Middle frontal gyrus (tissue), 1 donor: ENCODE measurements around the gene VRTN.
"Not testable (repeated sequence)": the region's sequence is repeated elsewhere in the genome, so short reads cannot be mapped to it uniquely, and the experiment has no call there.

Source experiments
- DNase-seq: peaks from one replicate; pipeline ENCODE4 v3.0.0-alpha.2; 2015; ENCODE audit warnings: low spot score; ENCODE audit errors: extremely low spot score

Gene VRTN, protein sequence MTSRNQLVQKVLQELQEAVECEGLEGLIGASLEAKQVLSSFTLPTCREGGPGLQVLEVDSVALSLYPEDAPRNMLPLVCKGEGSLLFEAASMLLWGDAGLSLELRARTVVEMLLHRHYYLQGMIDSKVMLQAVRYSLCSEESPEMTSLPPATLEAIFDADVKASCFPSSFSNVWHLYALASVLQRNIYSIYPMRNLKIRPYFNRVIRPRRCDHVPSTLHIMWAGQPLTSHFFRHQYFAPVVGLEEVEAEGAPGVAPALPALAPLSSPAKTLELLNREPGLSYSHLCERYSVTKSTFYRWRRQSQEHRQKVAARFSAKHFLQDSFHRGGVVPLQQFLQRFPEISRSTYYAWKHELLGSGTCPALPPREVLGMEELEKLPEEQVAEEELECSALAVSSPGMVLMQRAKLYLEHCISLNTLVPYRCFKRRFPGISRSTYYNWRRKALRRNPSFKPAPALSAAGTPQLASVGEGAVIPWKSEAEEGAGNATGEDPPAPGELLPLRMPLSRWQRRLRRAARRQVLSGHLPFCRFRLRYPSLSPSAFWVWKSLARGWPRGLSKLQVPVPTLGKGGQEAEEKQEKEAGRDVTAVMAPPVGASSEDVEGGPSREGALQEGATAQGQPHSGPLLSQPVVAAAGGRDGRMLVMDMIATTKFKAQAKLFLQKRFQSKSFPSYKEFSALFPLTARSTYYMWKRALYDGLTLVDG

GRCh38 chr14:74348241-74348734 is at the start of gene VRTN:
Gene VRTN, plus strand, starts transcription at chr14:74348471. Its CDS starts 8,313 bp downstream, at chr14:74356784.
- no peak for DNase-seq

GRCh38 chr14:74299061-74299545 is 49.2 kb upstream of the VRTN start:
- DNase-seq: no peak

GRCh38 chr14:74301594-74302151 is 46.6 kb upstream of the VRTN start:
- no peak for DNase-seq

GRCh38 chr14:74302152-74302628 is 46.1 kb upstream of the VRTN start:
- no peak for DNase-seq

DNA sequence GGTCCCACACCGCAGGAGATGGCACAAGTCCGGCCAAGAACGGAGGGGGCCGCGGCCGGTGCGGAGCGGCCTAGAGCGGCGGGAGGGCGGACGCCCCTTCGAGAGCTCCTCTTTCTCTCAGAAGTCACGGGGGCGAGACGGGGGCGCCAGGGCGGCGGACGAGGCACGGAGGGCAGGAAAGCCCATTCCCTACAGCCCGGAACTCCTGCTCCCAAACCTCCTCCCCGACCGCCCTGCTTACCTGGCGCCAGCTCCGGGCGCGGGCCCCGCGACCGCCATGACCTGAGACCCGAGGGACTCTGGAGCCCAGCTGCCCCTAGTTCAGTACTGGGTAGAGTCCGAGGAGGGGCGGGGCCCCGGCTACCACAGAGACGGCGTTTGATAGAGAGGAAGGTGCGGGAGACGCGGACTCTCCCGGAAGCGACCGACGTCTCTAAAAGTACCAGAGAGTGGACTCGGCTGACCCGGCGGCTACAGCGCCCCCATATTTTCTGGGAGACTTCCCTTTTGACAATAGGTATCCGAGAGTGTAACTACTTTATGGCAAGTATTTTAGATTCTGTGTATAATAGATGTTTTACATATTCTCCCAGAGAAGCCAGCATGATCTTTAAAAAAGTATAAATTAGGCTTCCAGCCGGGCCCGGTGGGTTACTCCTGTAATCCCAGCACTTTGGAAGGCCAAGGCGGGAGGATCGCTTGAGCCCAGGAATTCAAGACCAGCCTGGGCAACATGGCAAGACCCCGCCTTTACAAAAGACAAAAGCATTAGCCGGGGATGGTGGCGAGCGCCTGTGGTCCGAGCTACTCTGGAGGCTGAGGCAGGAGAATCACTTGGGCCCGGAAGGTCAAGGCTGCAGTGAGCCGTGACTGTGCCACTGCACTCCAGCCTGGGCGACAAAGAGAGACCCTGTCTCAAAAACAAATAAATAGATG is 45.4 kb upstream of the VRTN start, which contains the start of gene ABCD4:
ABCD4 (minus strand) TSS at position 301 of the 936 bp plus-strand sequence; CDS start at position 279, 22 bp downstream.
- peak; percentile 91 for DNase-seq

DNA sequence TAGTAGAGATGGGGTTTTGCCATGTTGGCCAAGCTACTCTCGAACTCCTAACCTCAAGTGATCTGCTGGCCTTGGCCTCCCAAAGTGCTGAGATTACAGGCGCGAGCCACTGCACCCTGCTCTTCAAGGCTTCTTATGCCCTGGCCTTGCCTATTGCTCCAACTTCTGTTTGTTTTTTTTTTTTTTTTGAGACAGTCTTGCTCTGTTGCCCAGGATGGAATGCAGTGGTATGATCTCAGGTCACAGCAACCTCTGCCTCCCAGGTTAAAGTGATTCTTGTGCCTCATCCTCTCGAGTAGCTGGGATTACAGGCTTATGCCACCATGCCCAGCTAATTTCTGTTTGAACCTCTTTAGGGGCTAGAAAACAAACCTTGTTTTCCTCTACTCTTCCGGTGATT is 39.6 kb upstream of the VRTN start:
- DNase-seq: no peak

DNA sequence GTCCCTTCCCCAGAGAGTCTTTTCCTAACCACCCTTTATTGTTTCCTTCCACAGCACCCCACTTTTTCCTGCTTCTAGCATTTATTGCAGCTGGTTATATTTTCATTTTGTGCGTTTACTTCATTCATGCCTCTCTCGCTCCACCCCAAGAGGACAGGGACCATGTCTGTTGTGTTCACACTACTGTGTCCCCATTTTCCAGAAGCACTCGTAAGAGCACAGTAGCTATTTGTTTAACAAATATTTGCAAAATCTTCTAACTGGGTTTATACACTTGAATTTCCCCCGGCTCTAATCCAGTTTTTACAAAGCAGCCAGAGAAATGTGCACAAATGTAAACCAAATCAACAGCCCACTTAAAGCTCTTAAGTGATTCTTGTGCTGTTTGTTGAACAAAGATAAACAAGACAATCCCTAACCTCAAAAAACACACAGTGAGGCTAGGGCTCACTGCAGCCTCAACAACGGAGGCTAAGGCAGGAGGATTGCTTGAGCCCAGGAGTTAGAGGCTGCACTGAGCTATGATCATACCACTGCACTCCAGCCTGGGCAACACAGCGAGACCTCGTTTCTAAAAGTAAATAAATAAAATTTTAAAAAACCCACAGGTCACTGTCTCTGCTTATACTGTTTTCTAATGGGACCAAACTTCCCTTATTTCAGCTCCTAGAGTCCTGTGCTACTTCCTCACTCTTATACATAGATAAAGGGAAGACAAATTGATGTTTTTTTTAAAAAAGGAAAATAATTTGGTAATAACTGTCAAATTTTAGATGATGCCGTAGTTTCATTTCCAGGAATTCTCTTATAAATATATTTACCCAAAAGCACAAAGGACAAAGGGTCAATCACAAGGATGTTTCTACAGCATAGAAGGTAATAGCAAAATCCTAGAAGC is 38.9 kb upstream of the VRTN start:
- DNase-seq: no peak

GRCh38 chr14:74312161-74312560 is 36.1 kb upstream of the VRTN start:
- no peak for DNase-seq

DNA sequence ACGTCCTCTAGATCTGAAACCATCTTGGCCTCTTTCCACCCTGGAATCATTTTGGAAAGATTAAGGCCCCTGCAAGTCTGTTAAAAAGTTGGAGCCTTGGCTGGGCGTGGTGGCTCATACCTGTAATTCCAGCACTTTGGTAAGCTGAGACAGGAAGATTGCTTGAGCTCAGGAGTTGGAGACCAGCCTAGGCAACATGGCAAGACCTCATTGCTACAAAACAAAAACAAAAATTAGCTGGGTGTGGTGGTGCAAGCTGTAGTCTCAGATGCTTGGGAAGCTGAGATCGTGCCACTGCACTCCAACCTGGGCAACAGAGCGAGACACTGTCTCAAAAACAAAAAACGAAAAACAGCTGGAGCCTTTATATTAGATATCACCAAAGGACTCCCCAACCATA is 34.7 kb upstream of the VRTN start:
- DNase-seq: no peak

DNA sequence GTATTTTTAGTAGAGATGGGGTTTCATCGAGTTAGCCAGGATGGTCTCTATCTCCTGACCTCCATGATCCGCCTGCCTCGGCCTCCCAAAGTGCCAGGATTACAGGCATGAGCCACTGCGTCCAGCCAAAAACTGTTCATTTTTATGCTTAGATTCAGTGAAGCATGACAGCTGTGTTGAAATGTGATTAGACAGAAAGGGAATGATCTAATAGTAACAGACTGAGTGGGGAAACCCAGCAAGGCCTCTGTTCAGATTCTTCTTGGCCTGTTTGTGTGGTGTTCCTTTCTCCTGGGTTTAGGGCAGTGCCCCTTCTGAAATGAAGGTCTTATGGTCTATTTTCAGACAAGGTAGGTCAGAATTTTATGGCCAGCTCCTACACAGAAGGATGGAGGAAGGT is 33.7 kb upstream of the VRTN start:
- DNase-seq: no peak

DNA sequence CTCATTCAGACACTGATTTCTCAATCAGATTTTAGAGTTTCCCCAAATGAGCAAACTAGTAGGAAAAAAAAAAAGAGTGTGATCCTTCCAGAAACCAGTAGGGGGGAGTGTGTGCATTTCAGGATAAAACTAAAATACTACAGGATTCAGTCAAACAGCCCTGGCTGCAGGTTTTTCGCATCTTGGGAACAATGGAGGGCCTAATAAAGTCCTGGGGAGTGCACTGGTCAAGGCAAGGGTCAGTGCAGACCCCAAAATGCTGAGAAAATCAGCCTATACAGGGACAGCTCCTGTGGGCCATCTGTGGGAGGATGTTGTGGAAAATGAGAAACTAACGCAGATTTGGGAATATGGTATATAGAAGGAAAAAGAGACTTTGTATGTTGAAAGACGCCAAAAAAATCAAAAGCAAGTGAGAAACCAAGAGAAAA is 23.3 kb upstream of the VRTN start:
- peak; percentile 7 for DNase-seq

DNA sequence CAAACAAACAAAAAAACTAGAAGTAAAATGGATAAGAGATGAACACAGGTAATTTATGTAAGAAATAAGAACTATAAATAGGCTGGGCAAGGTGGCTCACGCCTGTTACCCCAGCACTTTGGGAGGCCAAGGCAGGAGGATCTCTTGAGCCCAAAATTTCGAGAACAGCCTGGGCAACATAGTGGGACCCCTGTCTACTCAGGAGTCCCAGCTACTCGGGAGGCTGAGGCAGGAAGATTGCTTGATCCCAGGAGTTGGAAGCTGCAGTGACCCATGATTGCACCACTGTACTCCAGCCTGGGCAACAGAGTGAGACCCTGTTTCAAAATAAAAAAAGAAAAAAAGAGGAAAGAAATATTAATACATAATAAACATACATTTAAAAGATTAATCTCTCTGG is 22.8 kb upstream of the VRTN start:
- DNase-seq: no peak

DNA sequence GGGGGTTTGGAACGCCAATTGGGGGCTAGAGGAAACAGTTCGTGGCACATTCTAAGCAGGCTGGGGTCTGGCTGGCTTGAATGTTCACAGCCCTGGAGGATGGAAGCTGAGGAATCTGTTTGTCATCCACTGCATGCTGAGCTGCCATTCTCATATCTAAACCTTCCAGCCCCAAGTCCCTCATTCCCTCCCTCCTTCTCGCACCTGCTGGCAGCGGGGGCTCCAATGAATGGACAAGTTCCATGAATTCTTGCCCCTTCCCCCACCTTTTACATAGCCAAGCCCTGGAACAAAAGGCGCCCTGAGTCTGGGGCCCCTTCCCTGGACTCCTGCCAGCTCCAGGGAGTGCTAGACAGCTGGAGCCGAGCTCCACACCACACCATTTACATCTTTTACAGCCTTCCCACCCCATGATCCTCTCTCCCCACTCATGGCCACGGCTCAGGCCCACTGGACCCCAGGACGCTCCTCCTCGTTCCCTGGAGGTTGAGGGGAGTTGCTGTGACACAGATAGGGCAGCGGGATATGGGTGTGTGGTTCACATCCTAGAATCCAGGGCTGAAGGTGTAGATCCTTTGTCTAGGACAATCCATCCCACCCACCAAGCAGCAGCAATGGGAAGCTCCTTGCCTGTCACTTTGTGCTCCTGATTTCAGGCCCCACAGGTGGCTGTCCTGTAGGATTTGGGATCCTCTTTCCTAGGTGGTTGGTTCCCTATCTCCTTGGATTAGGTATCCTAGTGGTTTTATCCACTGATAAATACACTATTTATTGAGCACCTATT is 21.7 kb upstream of the VRTN start:
- DNase-seq: no peak

DNA sequence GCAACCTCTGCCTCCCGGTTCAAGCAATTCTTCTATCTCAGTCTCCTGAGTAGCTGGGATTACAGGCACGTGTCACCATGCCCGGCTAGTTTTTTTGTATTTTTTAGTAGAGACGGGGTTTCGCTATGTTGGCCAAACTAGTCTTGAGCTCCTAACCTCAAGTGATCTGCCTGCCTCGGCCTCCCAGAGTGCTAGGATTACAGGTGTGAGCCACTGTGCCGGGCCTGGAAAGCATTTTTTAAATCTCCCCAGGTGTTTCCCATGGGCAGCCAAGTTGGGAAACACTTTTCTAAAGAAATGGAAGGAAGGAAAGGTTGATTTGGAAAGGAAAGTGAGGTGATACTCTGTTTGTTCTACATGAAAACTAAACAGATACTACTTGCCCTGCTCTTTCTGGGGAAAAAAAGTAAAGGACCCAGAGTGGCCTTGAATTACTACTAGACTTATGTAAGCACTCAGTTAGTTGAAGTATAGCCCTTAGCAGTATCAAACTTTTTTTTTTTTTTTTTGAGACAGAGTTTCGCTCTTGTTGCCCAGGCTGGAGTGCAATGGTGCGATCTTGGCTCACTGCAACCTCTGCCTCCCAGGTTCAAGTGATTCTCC is 18.2 kb upstream of the VRTN start:
- DNase-seq: not testable (repeated sequence)

GRCh38 chr14:74333909-74334308 is 14.4 kb upstream of the VRTN start:
- no peak for DNase-seq

DNA sequence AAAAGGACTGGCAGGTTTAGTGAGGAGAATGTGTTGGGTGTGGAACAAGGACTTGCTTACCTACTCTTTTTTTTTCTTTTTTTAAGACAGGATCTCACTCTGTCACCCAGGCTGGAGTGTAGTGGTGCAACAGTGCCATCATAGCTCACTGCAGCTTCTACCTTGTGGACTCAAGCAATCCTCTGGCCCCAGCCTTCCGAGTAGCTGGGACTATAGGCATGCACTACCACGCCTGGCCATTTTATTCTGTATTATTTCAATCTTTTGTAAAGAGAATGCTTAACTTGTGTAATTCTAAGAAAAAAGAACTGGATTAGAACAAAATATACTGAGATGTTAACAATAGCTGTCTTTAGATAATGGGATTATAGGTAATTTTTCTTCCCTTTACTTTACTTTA is 1.9 kb upstream of the VRTN start:
- no peak for DNase-seq

GRCh38 chr14:74347097-74347794 is 1.0 kb upstream of the VRTN start:
- no peak for DNase-seq

DNA sequence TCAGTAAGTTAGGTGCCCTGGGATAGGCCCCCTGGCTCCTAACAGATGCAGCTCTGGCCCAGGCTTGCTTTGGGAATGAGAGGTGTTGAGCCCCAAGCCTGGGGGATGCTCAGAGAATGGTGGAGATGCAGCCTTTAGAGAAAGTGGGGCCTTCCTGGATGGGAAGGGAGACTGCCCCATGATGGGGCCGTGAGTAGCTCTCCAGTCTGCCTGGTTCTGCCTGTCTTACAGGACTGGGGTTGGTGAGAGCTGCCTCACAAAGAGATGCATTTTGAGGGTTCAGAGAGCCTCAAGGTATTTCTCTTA is 523 bp upstream of the VRTN start:
- no peak for DNase-seq
